Fibroblast of lung (primary cell): Measurements from ENCODE around the gene URAD. TPM values are rescaled to one million over a fixed set of nuclear protein-coding genes. Genes with fewer than 3 reads are reported as not detected.

ENCODE experiments used
- DNase-seq, 2 donors: peaks; one replicate each; pipeline versions ENCODE4 v3.0.0 to v3.0.0-alpha.2; 2010; ENCODE audit warnings: low read depth in 2 of 2
- H2AFZ ChIP-seq: 2 replicates; pipeline ENCODE4 v1.5.1; 2012; ENCODE audit warnings: low read length, control low read depth, inconsistent platforms
- H3K27ac ChIP-seq: 2 replicates; pipeline ENCODE4 v1.5.1; 2011; ENCODE audit warnings: low read length, control low read depth; ENCODE audit not compliant: insufficient read depth
- H3K27me3 ChIP-seq: 2 replicates; pipeline ENCODE4 v1.5.1; 2011; ENCODE audit warnings: mild to moderate bottlenecking, low read length; ENCODE audit not compliant: control insufficient read depth, insufficient read depth
- H3K36me3 ChIP-seq: 2 replicates; pipeline ENCODE4 v1.5.1; 2011; ENCODE audit warnings: low read length; ENCODE audit not compliant: control insufficient read depth, insufficient read depth
- H3K4me1 ChIP-seq: 2 replicates; pipeline ENCODE4 v1.5.1; 2011; ENCODE audit warnings: low read length; ENCODE audit not compliant: control insufficient read depth, insufficient read depth; ENCODE audit errors: extremely low read depth
- H3K4me2 ChIP-seq: 2 replicates; pipeline ENCODE4 v1.5.1; 2011; ENCODE audit warnings: low read length, control low read depth; ENCODE audit not compliant: insufficient read depth; ENCODE audit errors: extremely low read depth
- H3K4me3 ChIP-seq, 4 experiments: fragments of 200-600 bp in 1 of 4; sonication (generic) in 1 of 4; replicated peaks in 1 of 4; 2 replicates each; pipeline ENCODE4 v1.5.1; 2011 to 2016; ENCODE audit warnings: low read length in 4 of 4, low read depth in 3 of 4, mild to moderate bottlenecking in 3 of 4, control low read depth in 2 of 4, inconsistent platforms in 1 of 4, mixed read lengths in 1 of 4; ENCODE audit not compliant: insufficient read depth in 1 of 4; ENCODE audit errors: control extremely low read depth in 1 of 4
- H3K79me2 ChIP-seq: 2 replicates; pipeline ENCODE4 v1.5.1; 2012; ENCODE audit warnings: mild to moderate bottlenecking, low read length, inconsistent platforms; ENCODE audit not compliant: control insufficient read depth, insufficient read depth
- H3K9ac ChIP-seq: 2 replicates; pipeline ENCODE4 v1.5.1; 2011; ENCODE audit warnings: mild to moderate bottlenecking, low read length, control low read depth; ENCODE audit not compliant: insufficient read depth
- H3K9me3 ChIP-seq: 2 replicates; pipeline ENCODE4 v1.5.1; 2012; ENCODE audit warnings: low read depth, low read length; ENCODE audit not compliant: control insufficient read depth, insufficient read depth
- H4K20me1 ChIP-seq: 2 replicates; pipeline ENCODE4 v1.5.1; 2011; ENCODE audit warnings: low read length; ENCODE audit not compliant: control insufficient read depth, insufficient read depth; ENCODE audit errors: extremely low read depth
- EZH2 ChIP-seq: IDR thresholded peaks from 2 replicates; pipeline ENCODE4 v1.5.1; 2012; ENCODE audit warnings: low read length, control low read depth, mild to moderate bottlenecking; ENCODE audit errors: missing control alignments
- polyA plus RNA-seq, 2 donors: library from polyadenylated mRNA; depleted of rRNA in 1 of 2; stranded (reverse) in 1 of 2; unstranded in 1 of 2; fragments of >200 nt; gene quantifications; 2 replicates each; pipeline ENCODE4 v1.2.1, GENCODE V29; 2011 to 2012; ENCODE audit warnings: missing spikeins in 1 of 2
- total RNA-seq: library from RNA; depleted of rRNA; stranded (reverse); fragments of >200 nt; gene quantifications from 2 replicates; pipeline ENCODE4 v1.2.1, GENCODE V29; 2014
- TF ChIP-seq, protein P1 (sequence below), 2 donors: IDR thresholded peaks in 1 of 2; conservative IDR thresholded peaks in 1 of 2; 1 replicate in 1 of 2; 2 replicates in 1 of 2; pipeline ENCODE4 v1.5.1; 2011 to 2012; ENCODE audit warnings: low read length in 2 of 2, control low read depth in 1 of 2, inconsistent platforms in 1 of 2, low read depth in 1 of 2, mild to moderate bottlenecking in 1 of 2

URAD gene
- total and polyA plus RNA-seq, 2 donors (not counting 1 experiment from before 2014, with no cell fraction given), result not detected

GRCh38 chr13:27962982-27963381 is 25.5 kb downstream of the URAD start:
- peaks cover 61% of the 10 kb centered on the region for H3K27me3 ChIP-seq
- no peak overlapping the region for H3K9ac ChIP-seq
- H2AFZ ChIP-seq, result no peak overlapping the region
- no peaks in the 10 kb centered on the region for H3K36me3 ChIP-seq
- no peaks in the 10 kb centered on the region for H4K20me1 ChIP-seq
- no peak overlapping the region for H3K4me3 ChIP-seq
- H3K79me2 ChIP-seq, result no peaks in the 10 kb centered on the region
- DNase-seq, result no peak
- no peaks in the 10 kb centered on the region for H3K9me3 ChIP-seq
- H3K4me1 ChIP-seq, result no peaks in the 10 kb centered on the region
- no peak overlapping the region for H3K27ac ChIP-seq
- TF ChIP-seq EZH2, result no peak
- TF ChIP-seq, protein P1, sequence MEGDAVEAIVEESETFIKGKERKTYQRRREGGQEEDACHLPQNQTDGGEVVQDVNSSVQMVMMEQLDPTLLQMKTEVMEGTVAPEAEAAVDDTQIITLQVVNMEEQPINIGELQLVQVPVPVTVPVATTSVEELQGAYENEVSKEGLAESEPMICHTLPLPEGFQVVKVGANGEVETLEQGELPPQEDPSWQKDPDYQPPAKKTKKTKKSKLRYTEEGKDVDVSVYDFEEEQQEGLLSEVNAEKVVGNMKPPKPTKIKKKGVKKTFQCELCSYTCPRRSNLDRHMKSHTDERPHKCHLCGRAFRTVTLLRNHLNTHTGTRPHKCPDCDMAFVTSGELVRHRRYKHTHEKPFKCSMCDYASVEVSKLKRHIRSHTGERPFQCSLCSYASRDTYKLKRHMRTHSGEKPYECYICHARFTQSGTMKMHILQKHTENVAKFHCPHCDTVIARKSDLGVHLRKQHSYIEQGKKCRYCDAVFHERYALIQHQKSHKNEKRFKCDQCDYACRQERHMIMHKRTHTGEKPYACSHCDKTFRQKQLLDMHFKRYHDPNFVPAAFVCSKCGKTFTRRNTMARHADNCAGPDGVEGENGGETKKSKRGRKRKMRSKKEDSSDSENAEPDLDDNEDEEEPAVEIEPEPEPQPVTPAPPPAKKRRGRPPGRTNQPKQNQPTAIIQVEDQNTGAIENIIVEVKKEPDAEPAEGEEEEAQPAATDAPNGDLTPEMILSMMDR (conservative IDR thresholded peaks at IDR 0.05 in 1 of 2, IDR thresholded peaks at IDR 0.05 in 1 of 2; ENCODE audit: low read depth in 1 of 2, low read length in 2 of 2), result no peak
- H3K4me2 ChIP-seq, result no peak overlapping the region

GRCh38 chr13:27962128-27962841 is 26.2 kb downstream of the URAD start:
- no peak overlapping the region for H3K4me2 ChIP-seq
- no peak for DNase-seq
- TF ChIP-seq, protein P1 (conservative IDR thresholded peaks at IDR 0.05 in 1 of 2, IDR thresholded peaks at IDR 0.05 in 1 of 2; ENCODE audit: low read depth in 1 of 2, low read length in 2 of 2), result no peak
- TF ChIP-seq EZH2, result no peak
- H3K9me3 ChIP-seq, result no peaks in the 10 kb centered on the region
- H3K27ac ChIP-seq, result no peak overlapping the region
- no peak overlapping the region for H3K4me3 ChIP-seq
- no peak overlapping the region for H3K9ac ChIP-seq
- H3K27me3 ChIP-seq, result peaks cover 54% of the 10 kb centered on the region
- no peaks in the 10 kb centered on the region for H3K36me3 ChIP-seq
- H2AFZ ChIP-seq, result no peak overlapping the region
- H3K79me2 ChIP-seq, result no peaks in the 10 kb centered on the region
- no peaks in the 10 kb centered on the region for H3K4me1 ChIP-seq
- no peaks in the 10 kb centered on the region for H4K20me1 ChIP-seq

DNA sequence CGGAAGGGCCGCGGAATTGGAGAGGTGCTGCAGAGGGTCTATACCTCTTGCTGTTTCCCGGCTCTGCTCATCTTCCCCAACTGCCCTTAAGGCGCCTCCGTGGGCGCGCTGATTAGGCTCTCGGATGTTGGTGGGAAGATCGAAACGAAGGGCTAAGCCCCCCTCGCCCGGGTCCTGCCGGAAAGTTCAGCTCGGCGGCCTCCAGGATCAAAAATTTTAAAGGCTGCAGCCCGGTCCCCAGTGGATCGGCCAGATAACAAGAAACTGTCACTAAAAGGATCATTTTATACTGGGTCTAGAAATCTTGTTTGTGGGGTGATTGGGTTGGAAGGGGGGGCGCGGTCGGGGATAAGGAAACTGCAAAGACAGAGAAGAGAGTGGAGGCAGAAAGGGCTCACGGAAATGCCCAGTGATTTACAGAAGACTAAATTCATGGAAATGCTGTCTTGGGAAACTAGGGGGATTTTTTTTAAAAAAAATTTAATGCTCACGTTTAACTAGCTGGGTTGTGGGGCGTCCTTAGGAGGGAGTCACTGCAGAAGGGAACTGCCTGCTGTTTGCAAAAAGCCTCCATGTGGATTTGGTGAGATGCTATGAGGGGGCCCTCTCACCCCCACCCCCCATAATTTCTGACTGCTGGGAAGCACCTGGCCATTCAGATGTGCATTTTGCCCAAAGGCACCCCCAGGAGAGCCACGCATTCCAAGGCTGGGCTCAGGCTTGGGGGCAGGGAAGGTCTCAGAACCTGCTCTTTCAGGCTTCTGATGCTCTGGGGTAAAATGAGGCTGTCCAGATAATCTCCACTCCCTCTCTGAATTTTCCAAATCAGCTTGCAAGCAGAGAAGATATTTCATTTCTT is 27.0 kb downstream of the URAD start:
- Histone ChIP-seq H3K27ac (no peak overlapping the region), H3K36me3 (no peaks in the 10 kb centered on the region), H3K27me3 (peaks cover 47% of the 10 kb centered on the region), H3K9ac (no peak overlapping the region), H3K79me2 (no peaks in the 10 kb centered on the region), H3K9me3 (no peaks in the 10 kb centered on the region), H3K4me1 (no peaks in the 10 kb centered on the region), H4K20me1 (no peaks in the 10 kb centered on the region), H3K4me2 (no peak overlapping the region), H2AFZ (no peak overlapping the region), H3K4me3 (no peak overlapping the region)
- TF ChIP-seq EZH2, result no peak
- TF ChIP-seq, protein P1 (conservative IDR thresholded peaks at IDR 0.05 in 1 of 2, IDR thresholded peaks at IDR 0.05 in 1 of 2; ENCODE audit: low read depth in 1 of 2, low read length in 2 of 2), result no peak
- DNase-seq, result no peak
